GM13976 (cell line): ENCODE data around the gene LIMS1.
"Not testable (repeated sequence)": the region's sequence is repeated elsewhere in the genome, so short reads cannot be mapped to it uniquely, and the experiment has no call there.

Experiments used
- DNase-seq: peaks from one replicate; pipeline ENCODE4 v3.0.0; 2012; ENCODE audit warnings: low spot score
- in situ Hi-C: fragments of 300-500 bp; cut with MboI; formaldehyde crosslinking; loops from one replicate; pipeline ENCODE4 v1.12.0; 2022; ENCODE audit warnings: low sequenced_read_pairs, mixed read lengths, inconsistent platforms; ENCODE audit not compliant: unreplicated experiment

LIMS1 gene

DNA sequence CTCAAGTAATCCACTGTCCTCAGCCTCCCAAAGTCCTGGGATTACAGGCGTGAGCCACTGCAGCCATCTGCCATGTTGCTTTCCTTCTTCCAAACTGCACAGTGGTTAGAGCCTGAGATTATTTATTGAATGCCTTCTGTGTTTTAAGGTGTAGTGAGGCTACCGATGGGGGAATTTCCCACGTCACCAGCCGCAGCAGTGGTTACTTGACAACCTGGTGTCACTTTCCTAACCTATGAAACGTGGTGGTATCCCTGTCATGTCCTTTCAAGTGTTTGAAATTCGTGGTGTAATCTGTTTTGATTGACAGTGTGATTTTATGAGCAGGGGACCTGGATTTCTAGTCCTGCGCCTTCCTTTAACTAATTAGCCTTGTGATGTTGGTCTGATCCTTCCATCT lies 124.3 kb downstream of the LIMS1 start:
- in situ Hi-C loops, DNase-seq: not testable (repeated sequence)

DNA sequence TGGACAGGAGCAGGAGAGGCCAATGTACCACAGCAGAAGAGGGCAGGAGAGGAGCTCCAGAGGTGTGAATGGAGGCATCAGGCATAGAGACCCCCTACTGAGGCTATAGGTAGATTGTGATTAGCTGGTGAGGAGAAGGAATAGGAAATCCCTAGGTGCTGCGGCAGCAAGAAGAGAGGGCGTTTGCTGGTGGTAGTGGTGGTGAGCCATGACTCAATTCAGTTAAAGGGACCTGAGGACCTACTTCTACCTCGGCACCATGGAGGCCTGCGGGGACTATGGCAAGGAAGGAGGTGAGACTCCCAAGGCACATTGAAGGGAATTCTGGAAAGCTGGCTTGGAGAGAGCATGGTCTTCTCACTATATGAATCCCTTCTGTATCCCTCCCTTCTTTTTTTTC lies 127.2 kb downstream of the LIMS1 start:
- in situ Hi-C loops: not testable (repeated sequence)

DNA sequence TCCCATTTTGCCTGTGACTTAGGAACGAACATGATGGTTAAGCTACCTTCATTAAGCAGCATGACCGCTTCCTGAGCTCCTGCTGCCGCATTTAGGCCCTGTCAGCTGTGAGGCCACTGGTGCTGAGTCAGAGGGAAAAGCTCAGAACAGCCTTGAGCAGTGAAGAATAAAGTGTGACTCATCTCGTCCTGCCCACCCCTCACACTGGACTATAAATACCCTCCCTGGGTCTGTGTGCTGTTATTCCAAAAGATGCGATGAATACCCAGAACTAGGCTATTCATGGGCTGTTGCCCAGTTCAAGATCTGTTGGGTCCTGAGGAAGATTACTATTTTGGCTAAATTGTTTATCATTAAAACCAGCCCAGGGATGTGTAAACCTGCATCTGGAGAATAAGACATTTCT lies 127.9 kb downstream of the LIMS1 start:
- DNase-seq, in situ Hi-C loops: not testable (repeated sequence)

More for the DNA sequence above, 127.2 kb downstream of the LIMS1 start:
- not testable (repeated sequence) for DNase-seq

DNA sequence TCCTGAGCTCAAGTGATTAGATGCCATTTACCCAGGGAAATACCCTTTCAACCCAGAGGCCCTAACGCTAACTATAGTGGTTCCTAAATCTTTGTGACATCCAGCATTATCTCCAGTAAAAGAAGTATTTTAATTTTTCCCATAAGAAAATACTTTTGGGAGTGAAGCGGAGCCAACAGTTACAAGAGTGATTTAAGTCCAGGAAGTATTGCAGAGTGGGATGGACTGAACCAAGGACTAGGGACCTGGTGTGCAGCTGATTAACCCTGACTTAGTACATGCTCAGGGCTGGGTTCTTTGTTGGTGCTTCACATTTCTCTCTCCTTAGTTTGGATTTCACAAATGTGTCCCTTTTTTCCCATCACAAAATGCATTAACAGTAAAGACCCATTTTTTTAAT lies 129.1 kb downstream of the LIMS1 start:
- in situ Hi-C loops, DNase-seq: not testable (repeated sequence)

DNA sequence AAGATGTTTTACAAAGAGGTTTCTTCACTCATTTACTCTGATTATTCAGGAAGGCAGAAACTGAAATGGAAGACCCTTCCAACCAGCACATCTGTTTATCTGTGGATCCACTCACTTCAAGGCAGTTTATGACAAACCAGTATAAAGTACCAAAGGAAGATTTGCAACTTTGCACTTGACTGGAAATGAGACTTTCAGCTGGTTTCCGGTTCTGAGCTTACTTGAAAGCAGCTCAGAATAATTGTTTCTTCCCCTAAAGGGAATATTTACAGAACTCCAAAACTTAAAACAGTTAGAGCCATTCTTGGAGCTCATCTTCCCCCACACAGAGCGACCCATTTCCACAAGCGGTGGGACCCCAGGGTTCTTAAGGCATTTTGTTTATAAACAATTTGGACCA lies 129.8 kb downstream of the LIMS1 start:
- DNase-seq, in situ Hi-C loops: not testable (repeated sequence)

GRCh38 chr2:108664979-108665378 lies 130.7 kb downstream of the LIMS1 start:
- DNase-seq, in situ Hi-C loops: not testable (repeated sequence)

GRCh38 chr2:108665975-108666374 lies 131.7 kb downstream of the LIMS1 start:
- in situ Hi-C loops, DNase-seq: not testable (repeated sequence)

DNA sequence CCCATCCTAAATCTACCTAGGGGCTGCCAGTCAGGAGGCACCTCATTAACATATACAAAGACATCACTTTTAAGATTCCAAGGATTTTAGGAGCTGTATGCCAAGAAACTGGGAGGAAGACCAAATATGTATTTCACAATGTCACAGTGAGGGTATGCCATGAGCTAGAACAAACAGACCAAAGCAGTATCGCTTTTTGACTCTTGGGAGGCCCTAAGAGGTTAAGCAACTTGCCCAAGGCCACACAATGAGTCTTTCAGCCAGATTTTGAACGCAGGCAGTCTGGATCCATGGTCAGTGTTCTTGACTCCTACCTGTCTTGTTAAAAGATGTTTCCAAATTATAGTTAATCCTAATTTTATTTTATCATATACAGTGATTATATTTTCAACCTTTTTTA lies 132.9 kb downstream of the LIMS1 start:
- in situ Hi-C loops, DNase-seq: not testable (repeated sequence)

- DNase-seq, in situ Hi-C loops: not testable (repeated sequence)
Observed at GRCh38 chr2:108670282-108670681, 136.0 kb downstream of the LIMS1 start.

DNA sequence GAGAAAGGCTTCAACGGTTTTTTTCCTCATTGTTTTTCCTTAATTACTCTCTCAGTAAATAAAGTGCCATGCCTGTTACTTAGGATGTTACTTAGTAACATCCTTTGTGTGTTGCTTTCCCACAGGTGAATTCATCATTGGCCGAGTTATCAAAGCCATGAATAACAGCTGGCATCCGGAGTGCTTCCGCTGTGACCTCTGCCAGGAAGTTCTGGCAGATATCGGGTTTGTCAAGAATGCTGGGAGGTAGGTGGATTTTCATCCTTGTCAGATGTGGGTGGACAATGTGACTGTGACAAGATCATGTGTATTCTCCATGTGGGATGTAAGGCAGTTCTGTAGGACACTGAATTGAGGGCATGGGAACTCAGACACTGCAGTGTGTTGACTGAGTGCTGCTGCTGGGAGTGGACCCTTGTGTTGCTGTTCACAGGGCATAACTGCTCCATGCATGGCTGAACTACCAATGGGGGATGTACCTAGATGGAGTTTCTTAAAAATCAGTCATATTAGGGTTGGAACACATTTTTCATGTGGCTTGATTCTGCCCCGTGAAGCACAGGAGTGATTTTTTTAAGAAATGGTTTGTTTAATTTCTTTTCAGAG lies 138.0 kb downstream of the LIMS1 start:
- DNase-seq, in situ Hi-C loops: not testable (repeated sequence)

GRCh38 chr2:108676522-108676921 lies 142.3 kb downstream of the LIMS1 start:
- DNase-seq, in situ Hi-C loops: not testable (repeated sequence)

- DNase-seq, in situ Hi-C loops: not testable (repeated sequence)
Observed at GRCh38 chr2:108677239-108677744, 143.0 kb downstream of the LIMS1 start.

GRCh38 chr2:108678198-108678651 lies 144.0 kb downstream of the LIMS1 start:
- in situ Hi-C loops, DNase-seq: not testable (repeated sequence)

- DNase-seq, in situ Hi-C loops: not testable (repeated sequence)
Observed at GRCh38 chr2:108680805-108681204, 146.5 kb downstream of the LIMS1 start.

- in situ Hi-C loops, DNase-seq: not testable (repeated sequence)
Observed at GRCh38 chr2:108688818-108689756, 154.8 kb downstream of the LIMS1 start.

GRCh38 chr2:108690001-108690400 lies 155.7 kb downstream of the LIMS1 start:
- in situ Hi-C loops, DNase-seq: not testable (repeated sequence)
